GM12892 (cell line): ENCODE data around the gene FECH.

Experiments
- POLR2A ChIP-seq: IDR thresholded peaks from 2 replicates; pipeline ENCODE4 v1.6.1; 2011; ENCODE audit warnings: low read depth, low read length, control low read depth
- POLR2AphosphoS5 ChIP-seq: IDR thresholded peaks from 2 replicates; pipeline ENCODE4 v1.6.1; 2011; ENCODE audit warnings: low read depth, low read length, control low read depth

DNA sequence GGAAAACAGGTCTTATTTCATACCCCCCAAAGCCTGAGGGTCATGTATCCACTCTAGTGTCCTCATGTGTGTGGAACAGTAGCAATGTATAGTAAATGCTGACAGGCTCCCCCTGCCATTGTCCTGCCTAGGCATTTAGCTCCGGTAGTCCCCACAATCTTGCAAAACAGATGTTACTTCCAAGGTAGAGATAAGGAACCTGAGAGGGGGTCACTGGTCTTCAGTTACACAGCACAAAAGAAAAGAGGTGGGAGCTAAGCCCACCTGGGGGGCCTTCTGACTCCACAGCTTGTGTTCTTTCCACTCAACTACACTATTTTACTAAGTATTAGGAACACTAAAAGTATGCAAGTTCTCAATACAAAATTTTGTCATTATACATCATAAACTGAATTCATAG, 17.4 kb upstream of the FECH start:
- no peak for TF ChIP-seq POLR2A
- TF ChIP-seq POLR2AphosphoS5 = no peak
